ENCODE data around the gene PTPRT. TPM values are rescaled to one million over a fixed set of nuclear protein-coding genes. Genes with fewer than 3 reads are reported as not detected.

The PTPRT gene
- polyA plus RNA-seq, 1 of the 3 experiments (the other 2 are of a cell fraction), result not detected

- CTCF ChIA-PET, result interaction anchor here (0.7 to 2.4 kb wide), 4 partner anchors 13 to 1187 kb away, joined by 3 to 5 read pairs (median 4); no protein-coding TSS in a partner anchor
- POLR2A ChIA-PET, result no interaction called here
- H3F3A ChIP-seq (replicated peaks; ENCODE audit: insufficient read depth), result no peaks in the 10 kb centered on the region
- H3K9me2 ChIP-seq, result no peaks in the 10 kb centered on the region
- H3K4me3 ChIP-seq (ENCODE audit: low read depth in 2 of 2, low read length in 1 of 2), result no peak overlapping the region
- H3K27ac ChIP-seq (ENCODE audit: low read depth in 2 of 2, low read length in 1 of 2), result no peak overlapping the region
- H3K36me3 ChIP-seq (replicated peaks in 1 of 2; ENCODE audit: control insufficient read depth in 1 of 2, insufficient read depth in 2 of 2, low read length in 1 of 2), result no peaks in the 10 kb centered on the region
- H3K9me3 ChIP-seq, result no peaks in the 10 kb centered on the region
- WGBS (ENCODE audit: low lambda C conversion rate), result 24% methylated on average over 4 of the region's 4 CpGs
- H3K9ac ChIP-seq, result no peak overlapping the region
- H3K79me2 ChIP-seq (ENCODE audit: insufficient read depth), result no peaks in the 10 kb centered on the region
- H3K4me2 ChIP-seq, result no peak overlapping the region
- H2AFZ ChIP-seq (ENCODE audit: low read depth), result no peak overlapping the region
- TF ChIP-seq IRF3 (IDR thresholded peaks at IDR 0.05; ENCODE audit: low read depth, low read length) (no peak), POLR2AphosphoS5 (IDR thresholded peaks at IDR 0.05; ENCODE audit: low read depth, low read length) (no peak), CTCF (IDR thresholded peaks at IDR 0.05) (no peak), ELF1 (IDR thresholded peaks at IDR 0.05) (no peak), NRF1 (IDR thresholded peaks at IDR 0.05; ENCODE audit: low read depth, low read length) (no peak), JUND (IDR thresholded peaks at IDR 0.05) (no peak), SMC3 (IDR thresholded peaks at IDR 0.05; ENCODE audit: low read depth, low read length) (no peak), GABPA (IDR thresholded peaks at IDR 0.05; ENCODE audit: low read depth) (no peak), TAF1 (IDR thresholded peaks at IDR 0.05; ENCODE audit: borderline replicate concordance, low read depth, low read length) (no peak), FOXM1 (IDR thresholded peaks at IDR 0.05; ENCODE audit: low read depth) (no peak), FOSL2 (IDR thresholded peaks at IDR 0.05; ENCODE audit: borderline replicate concordance, low read depth) (no peak), RCOR1 (IDR thresholded peaks at IDR 0.05; ENCODE audit: low read length) (no peak), USF2 (IDR thresholded peaks at IDR 0.05; ENCODE audit: borderline replicate concordance, low read depth, low read length) (no peak), EZH2phosphoT487 (IDR thresholded peaks at IDR 0.05; ENCODE audit: borderline replicate concordance, low read depth) (no peak), RXRA (IDR thresholded peaks at IDR 0.05; ENCODE audit: borderline replicate concordance, low read depth) (no peak)
- H3K4me1 ChIP-seq (ENCODE audit: control insufficient read depth in 1 of 2, insufficient read depth in 2 of 2, low read depth in 1 of 2, low read length in 1 of 2), result no peaks in the 10 kb centered on the region
- no peaks in the 10 kb centered on the region for H4K20me1 ChIP-seq (ENCODE audit: insufficient read depth)
- DNase-seq, result no peak
- no peaks in the 10 kb centered on the region for H3K27me3 ChIP-seq (ENCODE audit: insufficient read depth)
Measured at GRCh38 chr20:43205699-43206098, 16.0 kb upstream of the PTPRT start.

- Histone ChIP-seq H3K27ac (ENCODE audit: low read depth in 2 of 2, low read length in 1 of 2) (no peak overlapping the region), H3F3A (replicated peaks; ENCODE audit: insufficient read depth) (no peaks in the 10 kb centered on the region), H2AFZ (ENCODE audit: low read depth) (no peak overlapping the region), H3K9me3 (no peaks in the 10 kb centered on the region), H3K27me3 (ENCODE audit: insufficient read depth) (no peaks in the 10 kb centered on the region), H3K4me2 (no peak overlapping the region), H3K4me1 (ENCODE audit: control insufficient read depth in 1 of 2, insufficient read depth in 2 of 2, low read depth in 1 of 2, low read length in 1 of 2) (no peaks in the 10 kb centered on the region), H3K79me2 (ENCODE audit: insufficient read depth) (no peaks in the 10 kb centered on the region), H3K9ac (no peak overlapping the region), H4K20me1 (ENCODE audit: insufficient read depth) (no peaks in the 10 kb centered on the region), H3K9me2 (no peaks in the 10 kb centered on the region), H3K4me3 (ENCODE audit: low read depth in 2 of 2, low read length in 1 of 2) (no peak overlapping the region), H3K36me3 (replicated peaks in 1 of 2; ENCODE audit: control insufficient read depth in 1 of 2, insufficient read depth in 2 of 2, low read length in 1 of 2) (no peaks in the 10 kb centered on the region)
- 40% methylated on average over 6 of the region's 6 CpGs for WGBS (ENCODE audit: low lambda C conversion rate)
- no peak for DNase-seq
- ChIA-PET POLR2A (no interaction called here), CTCF (interaction anchor here (1.8 kb wide), 1 partner anchor 10 kb away, joined by 12 read pairs; no protein-coding TSS in a partner anchor)
- TF ChIP-seq MXI1 (IDR thresholded peaks at IDR 0.05; ENCODE audit: low read depth, low read length) (no peak), NFIC (IDR thresholded peaks at IDR 0.05; ENCODE audit: borderline replicate concordance) (no peak), REST (IDR thresholded peaks at IDR 0.05; ENCODE audit: low read depth, low read length) (no peak), ZBTB33 (IDR thresholded peaks at IDR 0.05; ENCODE audit: borderline replicate concordance, low read depth) (no peak), RXRA (IDR thresholded peaks at IDR 0.05; ENCODE audit: borderline replicate concordance, low read depth) (no peak), ELF1 (IDR thresholded peaks at IDR 0.05) (no peak), SMC3 (IDR thresholded peaks at IDR 0.05; ENCODE audit: low read depth, low read length) (no peak)
Measured at GRCh38 chr20:43202100-43202499, 12.4 kb upstream of the PTPRT start.

Measured in SK-N-SH (cell line).